AG04450 (cell line): ENCODE data around the gene CEACAM7. TPM values are rescaled to one million over a fixed set of nuclear protein-coding genes. Genes with fewer than 3 reads are reported as not detected.

ENCODE experiments used
- CTCF ChIA-PET: fragments of 300-600, 350-600 bp; formaldehyde crosslinking; extraction: SDS; loops from one replicate; lab custom pipeline; 2022; ENCODE audit warnings: antibody characterized with exemption, inconsistent platforms; lab: Charles Lee
- POLR2A ChIA-PET: fragments of 350-600 bp; formaldehyde crosslinking; extraction: SDS; loops from one replicate; lab custom pipeline; 2021; ENCODE audit warnings: antibody characterized with exemption, inconsistent platforms; lab: Yijun Ruan, JAX
- DNase-seq: peaks from one replicate; pipeline ENCODE4 v3.0.0-alpha.2; 2011; ENCODE audit warnings: low read depth, low spot score
- H3K27ac ChIP-seq: one replicate; pipeline ENCODE4 v1.5.1; 2012; ENCODE audit warnings: low read depth, low read length, control low read depth
- H3K27me3 ChIP-seq: one replicate; pipeline ENCODE4 v1.6.0; 2012; ENCODE audit warnings: low read length; ENCODE audit not compliant: control insufficient read depth, insufficient read depth
- H3K4me3 ChIP-seq: 2 replicates; pipeline ENCODE4 v1.5.1; 2011; ENCODE audit warnings: mild to moderate bottlenecking, low read depth, low read length, control low read depth
- H3K9me3 ChIP-seq: 2 replicates; pipeline ENCODE4 v1.5.1; 2012; ENCODE audit warnings: low read length; ENCODE audit not compliant: control insufficient read depth, insufficient read depth
- CTCF ChIP-seq: IDR thresholded peaks from 2 replicates; pipeline ENCODE4 v1.5.1; 2011; ENCODE audit warnings: low read depth, low read length, control low read depth, inconsistent platforms
- polyA minus RNA-seq: library from RNA; depleted of rRNA, polyadenylated mRNA; stranded (reverse); fragments of >200 nt; gene quantifications from 2 replicates; pipeline ENCODE4 v1.2.3, GENCODE V29; 2011; rRNA and poly(A)+ RNA removed
- polyA plus RNA-seq: library from polyadenylated mRNA; depleted of rRNA; stranded (reverse); fragments of >200 nt; gene quantifications from 2 replicates; pipeline ENCODE4 v1.2.3, GENCODE V29; 2011; rRNA removed

The CEACAM7 gene
- polyA plus RNA-seq (not detected in 2 replicates), polyA minus RNA-seq (not detected in 2 replicates)

GRCh38 chr19:41688098-41688497, at the start of gene CEACAM7:
CEACAM7 (minus strand) TSS chr19:41688270; CDS start chr19:41688165, 105 bp downstream.
- no peaks in the 10 kb centered on the region for H3K27me3 ChIP-seq
- TF ChIP-seq CTCF: no peak
- POLR2A ChIA-PET: no interaction called here
- no peak for DNase-seq
- no peak within 1 kb of the TSS for H3K27ac ChIP-seq
- CTCF ChIA-PET: no interaction called here
- no peak within 1 kb of the TSS for H3K4me3 ChIP-seq
- no peaks in the 10 kb centered on the region for H3K9me3 ChIP-seq

GRCh38 chr19:41735071-41735600, 47.1 kb upstream of the CEACAM7 start:
- Histone ChIP-seq H3K9me3 (no peaks in the 10 kb centered on the region), H3K27me3 (no peaks in the 10 kb centered on the region), H3K4me3 (no peak overlapping the region), H3K27ac (no peak overlapping the region)
- TF ChIP-seq CTCF: no peak
- CTCF ChIA-PET: interaction anchor here (1.0 kb wide), 1 partner anchor 18 kb away, joined by 3 read pairs; no protein-coding TSS in a partner anchor
- POLR2A ChIA-PET: no interaction called here
- no peak for DNase-seq

- CTCF ChIA-PET: no interaction called here
- POLR2A ChIA-PET: no interaction called here
- no peak overlapping the region for H3K27ac ChIP-seq
Measured at GRCh38 chr19:41734585-41734984, 46.5 kb upstream of the CEACAM7 start.

GRCh38 chr19:41734156-41734555, 46.1 kb upstream of the CEACAM7 start:
- H3K27ac ChIP-seq: no peak overlapping the region
- ChIA-PET POLR2A (no interaction called here), CTCF (no interaction called here)
- no peak for TF ChIP-seq CTCF
- H3K4me3 ChIP-seq: no peak overlapping the region
- DNase-seq: no peak
- no peaks in the 10 kb centered on the region for H3K27me3 ChIP-seq
- no peaks in the 10 kb centered on the region for H3K9me3 ChIP-seq

More at GRCh38 chr19:41734585-41734984, 46.5 kb upstream of the CEACAM7 start:
- no peak for DNase-seq
- no peak for TF ChIP-seq CTCF
- Histone ChIP-seq H3K4me3 (no peak overlapping the region), H3K9me3 (no peaks in the 10 kb centered on the region), H3K27me3 (no peaks in the 10 kb centered on the region)

- Histone ChIP-seq H3K27me3 (no peaks in the 10 kb centered on the region), H3K9me3 (no peaks in the 10 kb centered on the region), H3K27ac (no peak overlapping the region), H3K4me3 (no peak overlapping the region)
- POLR2A ChIA-PET: no interaction called here
- CTCF ChIA-PET: no interaction called here
- TF ChIP-seq CTCF: no peak
- DNase-seq: no peak
Measured at GRCh38 chr19:41726493-41726892, 38.4 kb upstream of the CEACAM7 start.
